ENCODE results near the gene GLE1. TPM values are rescaled to one million over a fixed set of nuclear protein-coding genes. Genes with fewer than 3 reads are reported as not detected.
A peak's percentile ranks its signal among the peaks of the same experiment; 100 is the strongest.

GLE1 gene
- total RNA-seq, 2 donors from 2014 or later = 14.7 to 16.6 TPM

DNA sequence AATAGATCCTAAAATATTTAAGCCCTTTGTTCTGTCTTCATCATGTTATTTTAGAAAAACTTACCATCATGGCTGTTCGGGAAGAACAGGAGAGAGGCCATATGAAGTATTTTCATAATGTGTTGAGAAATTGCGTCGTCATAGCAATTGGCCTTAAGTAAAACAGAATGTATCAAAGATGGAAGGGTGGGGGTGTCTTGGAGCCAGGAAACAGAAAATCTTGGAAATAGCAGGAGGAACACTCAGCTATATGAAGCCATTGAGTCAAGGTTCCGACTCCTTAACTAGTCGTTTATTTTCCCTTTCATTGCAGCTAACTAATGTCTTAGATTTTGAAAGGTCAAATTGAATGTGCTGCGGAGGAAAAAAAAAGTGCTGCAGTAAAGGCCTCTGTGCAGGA lies 49.2 kb downstream of the GLE1 start:
- Histone ChIP-seq H3K36me3 (ENCODE audit: control insufficient read depth, insufficient read depth, low read length) (peaks cover 12% of the 10 kb centered on the region), H3K27me3 (ENCODE audit: control insufficient read depth, insufficient read depth, low read length, poor library complexity, severe bottlenecking) (no peaks in the 10 kb centered on the region), H3K27ac (ENCODE audit: low read depth, low read length) (no peak overlapping the region), H3K4me1 (ENCODE audit: control insufficient read depth, insufficient read depth, low read length) (peaks cover 21% of the 10 kb centered on the region), H3K9me3 (ENCODE audit: control insufficient read depth, low read length) (no peaks in the 10 kb centered on the region), H3K9ac (ENCODE audit: extremely low read depth, low read length, poor library complexity, severe bottlenecking) (peak overlapping the region; percentile 95), H3K4me3 (ENCODE audit: low read length) (peak overlapping the region; percentile 96)
- H3K36me3 Mint-ChIP-seq (ENCODE audit: low read depth) = no peaks in the 10 kb centered on the region
- peaks cover 35% of the 10 kb centered on the region for H3K4me1 Mint-ChIP-seq
- 25 to 50% methylated on average over 2 to 6 of the region's 6 CpGs for WGBS, 2 experiments (ENCODE audit: insufficient coverage in 1 of 2, insufficient read length in 1 of 2)
- H3K27ac Mint-ChIP-seq = no peak overlapping the region
- no peak for DNase-seq
- H3K27me3 Mint-ChIP-seq (ENCODE audit: insufficient read depth) = peaks cover 1% of the 10 kb centered on the region
- H3K4me3 Mint-ChIP-seq = no peak overlapping the region
- TF ChIP-seq, protein P1, sequence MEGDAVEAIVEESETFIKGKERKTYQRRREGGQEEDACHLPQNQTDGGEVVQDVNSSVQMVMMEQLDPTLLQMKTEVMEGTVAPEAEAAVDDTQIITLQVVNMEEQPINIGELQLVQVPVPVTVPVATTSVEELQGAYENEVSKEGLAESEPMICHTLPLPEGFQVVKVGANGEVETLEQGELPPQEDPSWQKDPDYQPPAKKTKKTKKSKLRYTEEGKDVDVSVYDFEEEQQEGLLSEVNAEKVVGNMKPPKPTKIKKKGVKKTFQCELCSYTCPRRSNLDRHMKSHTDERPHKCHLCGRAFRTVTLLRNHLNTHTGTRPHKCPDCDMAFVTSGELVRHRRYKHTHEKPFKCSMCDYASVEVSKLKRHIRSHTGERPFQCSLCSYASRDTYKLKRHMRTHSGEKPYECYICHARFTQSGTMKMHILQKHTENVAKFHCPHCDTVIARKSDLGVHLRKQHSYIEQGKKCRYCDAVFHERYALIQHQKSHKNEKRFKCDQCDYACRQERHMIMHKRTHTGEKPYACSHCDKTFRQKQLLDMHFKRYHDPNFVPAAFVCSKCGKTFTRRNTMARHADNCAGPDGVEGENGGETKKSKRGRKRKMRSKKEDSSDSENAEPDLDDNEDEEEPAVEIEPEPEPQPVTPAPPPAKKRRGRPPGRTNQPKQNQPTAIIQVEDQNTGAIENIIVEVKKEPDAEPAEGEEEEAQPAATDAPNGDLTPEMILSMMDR (conservative IDR thresholded peaks at IDR 0.05) = no peak
- H3K9me3 Mint-ChIP-seq = no peaks in the 10 kb centered on the region

DNA sequence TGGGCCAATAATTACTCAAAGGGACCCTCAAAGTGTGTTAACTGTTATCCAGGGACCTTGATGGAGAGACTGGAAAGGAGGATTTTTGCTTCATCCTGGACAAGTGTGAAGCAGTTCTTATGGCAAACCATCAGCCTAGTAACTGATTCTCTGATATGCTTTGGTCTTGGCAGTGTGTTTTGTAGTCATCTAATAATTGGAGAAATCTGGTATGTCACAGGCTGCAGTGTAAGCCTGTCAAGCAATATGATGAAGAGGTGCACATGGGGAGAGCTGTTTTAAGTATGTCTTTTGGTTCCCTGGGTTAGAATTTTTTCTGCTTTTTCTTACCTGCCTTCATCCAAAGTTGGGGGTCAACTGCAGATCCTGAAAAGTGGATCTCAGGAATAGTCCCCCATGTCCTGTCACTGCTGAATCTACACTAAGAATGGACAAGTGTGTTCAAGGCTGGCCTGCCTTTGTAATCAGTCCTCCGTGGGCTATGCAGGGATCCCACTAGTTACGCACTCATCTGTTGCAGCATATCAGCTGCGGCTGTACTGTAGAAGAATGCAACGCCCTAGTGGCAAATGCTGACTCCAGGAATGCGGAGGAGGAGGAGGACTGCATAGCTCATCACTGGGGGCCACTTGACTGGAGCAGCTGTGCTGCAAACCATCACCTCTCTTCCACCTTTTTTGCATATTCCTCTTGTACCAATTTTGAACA lies 49.8 kb downstream of the GLE1 start:
- Histone ChIP-seq H3K9ac (ENCODE audit: extremely low read depth, low read length, poor library complexity, severe bottlenecking) (peak overlapping the region; percentile 95), H3K4me1 (ENCODE audit: control insufficient read depth, insufficient read depth, low read length) (peaks cover 25% of the 10 kb centered on the region), H3K9me3 (ENCODE audit: control insufficient read depth, low read length) (no peaks in the 10 kb centered on the region), H3K27me3 (ENCODE audit: control insufficient read depth, insufficient read depth, low read length, poor library complexity, severe bottlenecking) (no peaks in the 10 kb centered on the region), H3K27ac (ENCODE audit: low read depth, low read length) (peak overlapping the region; percentile 58), H3K4me3 (ENCODE audit: low read length) (peak overlapping the region; percentile 96), H3K36me3 (ENCODE audit: control insufficient read depth, insufficient read depth, low read length) (peaks cover 15% of the 10 kb centered on the region)
- no peaks in the 10 kb centered on the region for H3K9me3 Mint-ChIP-seq
- DNase-seq = peak; percentile 84
- no peak overlapping the region for H3K27ac Mint-ChIP-seq
- TF ChIP-seq, protein P1 (conservative IDR thresholded peaks at IDR 0.05) = peak; percentile 45
- H3K27me3 Mint-ChIP-seq (ENCODE audit: insufficient read depth) = peaks cover 1% of the 10 kb centered on the region
- H3K4me1 Mint-ChIP-seq = peaks cover 39% of the 10 kb centered on the region
- peaks cover 3% of the 10 kb centered on the region for H3K36me3 Mint-ChIP-seq (ENCODE audit: low read depth)
- WGBS, 2 experiments (ENCODE audit: insufficient coverage in 1 of 2, insufficient read length in 1 of 2) = 5 to 34% methylated on average over 3 to 5 of the region's 5 CpGs
- H3K4me3 Mint-ChIP-seq = no peak overlapping the region

DNA sequence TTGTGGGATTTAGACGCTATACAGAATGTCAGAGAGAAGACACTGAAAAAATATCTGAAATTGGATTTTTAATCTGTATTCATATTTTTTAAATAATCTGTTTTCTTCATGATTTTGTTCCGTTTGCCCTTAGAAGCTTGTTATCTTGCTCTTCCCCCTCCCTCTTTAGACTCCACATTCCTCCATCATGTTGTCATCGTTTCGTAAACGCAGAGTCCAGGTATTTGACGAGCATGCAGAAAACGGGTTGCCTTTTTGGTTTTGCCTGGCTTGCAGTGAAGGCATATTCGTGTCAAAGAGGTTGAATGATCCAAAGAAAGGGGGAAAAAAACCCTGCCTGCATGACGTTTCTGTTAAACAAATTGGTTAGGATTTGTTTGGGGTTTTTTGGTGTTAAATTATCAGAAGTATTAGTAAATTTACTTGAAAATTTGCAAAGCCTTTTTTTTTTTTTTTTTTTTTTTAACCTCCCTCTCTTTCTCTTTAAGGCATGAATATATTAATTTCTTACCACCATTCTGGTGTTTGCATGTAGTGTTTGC lies 50.7 kb downstream of the GLE1 start:
- Mint-ChIP-seq H3K9me3 (no peaks in the 10 kb centered on the region), H3K4me1 (peaks cover 30% of the 10 kb centered on the region), H3K4me3 (no peak overlapping the region), H3K27ac (no peak overlapping the region), H3K27me3 (ENCODE audit: insufficient read depth) (peaks cover 1% of the 10 kb centered on the region), H3K36me3 (ENCODE audit: low read depth) (peaks cover 3% of the 10 kb centered on the region)
- Histone ChIP-seq H3K4me1 (ENCODE audit: control insufficient read depth, insufficient read depth, low read length) (peaks cover 20% of the 10 kb centered on the region), H3K27me3 (ENCODE audit: control insufficient read depth, insufficient read depth, low read length, poor library complexity, severe bottlenecking) (no peaks in the 10 kb centered on the region), H3K36me3 (ENCODE audit: control insufficient read depth, insufficient read depth, low read length) (peaks cover 16% of the 10 kb centered on the region), H3K9ac (ENCODE audit: extremely low read depth, low read length, poor library complexity, severe bottlenecking) (peak overlapping the region; percentile 95), H3K27ac (ENCODE audit: low read depth, low read length) (peak overlapping the region; percentile 58), H3K4me3 (ENCODE audit: low read length) (peak overlapping the region; percentile 96), H3K9me3 (ENCODE audit: control insufficient read depth, low read length) (no peaks in the 10 kb centered on the region)
- TF ChIP-seq, protein P1 (conservative IDR thresholded peaks at IDR 0.05) = no peak
- DNase-seq = peak; percentile 76
- 0 to 21% methylated on average over 2 to 9 of the region's 9 CpGs for WGBS, 2 experiments (ENCODE audit: insufficient coverage in 1 of 2, insufficient read length in 1 of 2)
